Body of pancreas (tissue), 4 donors: Measurements from ENCODE around the gene PTPN12.

Source experiments
- CTCF ChIP-seq, 7 experiments: fragments of 450-650 bp in 4 of 7; fragments of 200-600 bp in 3 of 7; sonication (generic) in 3 of 7; IDR thresholded peaks; one replicate each; pipeline ENCODE4 v1.5.1; 2016 to 2019; ENCODE audit warnings: antibody characterized with exemption in 7 of 7
- POLR2A ChIP-seq, 3 donors: fragments of 450-650 bp; IDR thresholded peaks; one replicate each; pipeline ENCODE4 v1.6.1; 2016; ENCODE audit warnings: antibody characterized with exemption in 3 of 3, mild to moderate bottlenecking in 2 of 3

- TF ChIP-seq CTCF (IDR thresholded peaks at IDR 0.05) (no peak), POLR2A (IDR thresholded peaks at IDR 0.05) (no peak)
These were observed 43.8 kb downstream of the PTPN12 start for GRCh38 chr7:77580762-77581350.
